GM12878 (cell line): ENCODE data around the gene MYOM1. TPM values are rescaled to one million over a fixed set of nuclear protein-coding genes. Genes with fewer than 3 reads are reported as not detected.

Source experiments
- ATAC-seq: fragments of 200-7000 bp; cut with Tn5 transposase; 3 replicates; pipeline ENCODE4 v1.9.1; 2020; ENCODE audit warnings: mild to moderate bottlenecking, moderate library complexity
- BruUV-seq: library from RNA; stranded (reverse); fragments of 400-500 nt; replicated peaks from 2 replicates; lab custom pipeline; 2021; lab: Mats Ljungman, UMichigan
- CTCF ChIA-PET: fragments of 300-600 bp; sonication (Branson Sonifier 250); formaldehyde crosslinking; extraction: SDS; loops from one replicate; lab custom pipeline; 2021; ENCODE audit warnings: inconsistent platforms; lab: Yijun Ruan, JAX
- POLR2A ChIA-PET: fragments of 350-600 bp; formaldehyde crosslinking; extraction: SDS; loops from one replicate; lab custom pipeline; 2021; ENCODE audit warnings: inconsistent platforms; lab: Charles Lee
- RAD21 ChIA-PET: fragments of 300-600 bp; sonication (Branson Sonifier 250); formaldehyde crosslinking; loops from one replicate; lab custom pipeline; 2023; ENCODE audit warnings: antibody characterized with exemption; ENCODE audit not compliant: unreplicated experiment; lab: Charles Lee
- SMC1A ChIA-PET: fragments of 300-600 bp; sonication (Branson Sonifier 250); formaldehyde crosslinking; loops from one replicate; lab custom pipeline; 2023; ENCODE audit not compliant: unreplicated experiment, uncharacterized antibody; lab: Charles Lee
- DNase-seq: peaks from one replicate; pipeline ENCODE4 v3.0.0-alpha.2; 2011; ENCODE audit warnings: low read depth, low spot score
- FAIRE-seq: peaks from 3 replicates; lab custom pipeline; 2011; peaks lifted over from hg19 to GRCh38; lab: Jason Lieb, UNC
- H2AFZ ChIP-seq: 2 replicates; pipeline ENCODE4 v1.6.0; 2011; ENCODE audit warnings: low read depth, low read length, control low read depth; ENCODE audit not compliant: control insufficient read depth
- H3K27ac ChIP-seq: 2 replicates; pipeline ENCODE4 v1.5.1; 2011; ENCODE audit warnings: control low read depth; ENCODE audit not compliant: control insufficient read depth, insufficient read depth
- H3K27me3 ChIP-seq, 2 experiments: replicated peaks in 1 of 2; 2 replicates each; pipeline versions ENCODE4 v1.6.0 to v1.6.1; 2011; ENCODE audit warnings: low read length in 1 of 2; ENCODE audit not compliant: control insufficient read depth in 2 of 2, insufficient read depth in 2 of 2
- H3K36me3 ChIP-seq, 2 experiments: 2 replicates each; pipeline ENCODE4 v1.5.1; 2011; ENCODE audit warnings: low read length in 1 of 2; ENCODE audit not compliant: control insufficient read depth in 2 of 2, insufficient read depth in 2 of 2
- H3K4me1 ChIP-seq: 2 replicates; pipeline ENCODE4 v1.6.1; 2011; ENCODE audit warnings: mild to moderate bottlenecking, low read length, moderate library complexity, mixed read lengths; ENCODE audit not compliant: control insufficient read depth, insufficient read depth
- H3K4me2 ChIP-seq: 2 replicates; pipeline ENCODE4 v1.6.0; 2011; ENCODE audit warnings: control low read depth; ENCODE audit not compliant: control insufficient read depth, insufficient read depth
- H3K4me3 ChIP-seq: fragments of 200-600 bp; sonication (generic); 2 replicates; pipeline ENCODE4 v1.5.1; 2016
- H3K79me2 ChIP-seq: 2 replicates; pipeline ENCODE4 v1.6.0; 2011; ENCODE audit warnings: low read length; ENCODE audit not compliant: control insufficient read depth, insufficient read depth
- H3K9ac ChIP-seq: 2 replicates; pipeline ENCODE4 v1.8.0; 2011; ENCODE audit warnings: low read length, control low read depth, mixed read lengths; ENCODE audit not compliant: control insufficient read depth, insufficient read depth
- H3K9me3 ChIP-seq: replicated peaks from 3 replicates; pipeline ENCODE4 v1.5.1; 2011; ENCODE audit warnings: mild to moderate bottlenecking, low read length; ENCODE audit not compliant: control insufficient read depth, insufficient read depth
- H4K20me1 ChIP-seq: 2 replicates; pipeline ENCODE4 v1.6.0; 2011; ENCODE audit not compliant: control insufficient read depth, insufficient read depth
- CHD2 ChIP-seq: IDR thresholded peaks from 2 replicates; pipeline ENCODE4 v1.6.1; 2011; ENCODE audit warnings: low read depth, low read length, improper control_type of control experiment, borderline replicate concordance
- IRF4 ChIP-seq: IDR thresholded peaks from 2 replicates; pipeline ENCODE4 v1.6.1; 2011; ENCODE audit warnings: low read depth, low read length
- KLF5 ChIP-seq: fragments of 450-650 bp; IDR thresholded peaks from 2 replicates; pipeline ENCODE4 v1.6.1; 2014; ENCODE audit warnings: mild to moderate bottlenecking; ENCODE audit not compliant: partially characterized antibody
- MEF2B ChIP-seq: fragments of 450-650 bp; IDR thresholded peaks from 2 replicates; pipeline ENCODE4 v1.6.1; 2018; ENCODE audit warnings: mild to moderate bottlenecking, moderate library complexity; ENCODE audit not compliant: partially characterized antibody, poor library complexity, severe bottlenecking
- NFYB ChIP-seq: IDR thresholded peaks from 2 replicates; pipeline ENCODE4 v1.6.1; 2011; ENCODE audit warnings: low read depth, mild to moderate bottlenecking, low read length, improper control_type of control experiment, moderate library complexity; ENCODE audit not compliant: insufficient read depth
- PKNOX1 ChIP-seq: fragments of 450-650 bp; IDR thresholded peaks from 2 replicates; pipeline ENCODE4 v1.6.1; 2016; ENCODE audit warnings: mild to moderate bottlenecking
- POLR2A ChIP-seq: IDR thresholded peaks from 2 replicates; pipeline ENCODE4 v1.6.1; 2011; ENCODE audit warnings: low read depth, mild to moderate bottlenecking, low read length
- SMAD5 ChIP-seq: IDR thresholded peaks from 2 replicates; pipeline ENCODE4 v1.6.1; 2016; ENCODE audit warnings: antibody characterized with exemption, low read depth
- TCF7 ChIP-seq: IDR thresholded peaks from 2 replicates; pipeline ENCODE4 v1.6.1; 2014; ENCODE audit warnings: antibody characterized with exemption, borderline replicate concordance
- USF2 ChIP-seq: IDR thresholded peaks from 2 replicates; pipeline ENCODE4 v1.6.1; 2011; ENCODE audit warnings: low read depth, low read length, improper control_type of control experiment, borderline replicate concordance
- ZBED1 ChIP-seq: IDR thresholded peaks from 2 replicates; pipeline ENCODE4 v1.6.1; 2016; ENCODE audit warnings: borderline replicate concordance
- ZNF217 ChIP-seq: fragments of 450-650 bp; IDR thresholded peaks from 2 replicates; pipeline ENCODE4 v1.6.1; 2017; ENCODE audit warnings: antibody characterized with exemption, mild to moderate bottlenecking
- ZNF384 ChIP-seq: IDR thresholded peaks from 2 replicates; pipeline ENCODE4 v1.6.1; 2012; ENCODE audit warnings: low read depth, mild to moderate bottlenecking, low read length, improper control_type of control experiment, borderline replicate concordance
- WGBS: methylation state at CpG from one replicate; pipeline ENCODE4 v1.1.6; 2016; ENCODE audit warnings: low lambda C conversion rate; ENCODE audit not compliant: insufficient replicate concordance, insufficient coverage; ENCODE audit errors: missing lambda C conversion rate; 5-methylcytosine and 5-hydroxymethylcytosine counted together
- in situ Hi-C: fragments of 300-500 bp; cut with MboI; formaldehyde crosslinking; loops from 9 replicates; pipeline ENCODE4 v1.14.3; 2018; ENCODE audit warnings: mixed read lengths
- intact Hi-C: fragments of 100-400 bp; cut with micrococcal nuclease; formaldehyde crosslinking; loops from one replicate; pipeline ENCODE4 v1.14.2; 2022; ENCODE audit not compliant: unreplicated experiment
- polyA plus RNA-seq, 11 experiments: library from polyadenylated mRNA; depleted of rRNA in 4 of 11; unstranded in 6 of 11; stranded (reverse) in 5 of 11; fragments of >200 nt; fragmentation: Nextera tagmentation in 4 of 11; fragmentation: Illumina TruSeq in 1 of 11; extraction: Ambion mirVana in 4 of 11; extraction: Trizol in 1 of 11; gene quantifications; 1 replicate in 1 of 11; 2 replicates in 10 of 11; pipeline versions ENCODE4 v1.2.1 to v1.2.3, GENCODE V29; 2011 to 2016; ENCODE audit warnings: inconsistent platforms in 2 of 11, missing spikeins in 2 of 11, low read depth in 1 of 11
- total RNA-seq, 4 experiments: library from RNA; depleted of rRNA in 3 of 4; stranded (reverse); fragments of >200 nt in 3 of 4; fragmentation: Illumina TruSeq in 1 of 4; extraction: Trizol in 1 of 4; gene quantifications; 2 replicates each; pipeline versions ENCODE4 v1.2.1 to v1.2.3, GENCODE V29; 2013 to 2021

MYOM1 gene
- total and polyA plus RNA-seq, 10 of the 15 experiments (the other 5 are each of a cell fraction or from before 2014, with no cell fraction given) = 0.06 to 1.0 (median 0.57) TPM

GRCh38 chr18:3234457-3234856 lies 14.7 kb upstream of the MYOM1 start:
- Histone ChIP-seq H3K79me2 (no peaks in the 10 kb centered on the region), H3K9ac (no peak overlapping the region), H3K4me3 (no peak overlapping the region), H3K27ac (no peak overlapping the region), H3K36me3 (no peaks in the 10 kb centered on the region), H3K9me3 (no peaks in the 10 kb centered on the region; the same call in 2 of the 3 replicates), H3K27me3 (no peaks in the 10 kb centered on the region), H4K20me1 (no peaks in the 10 kb centered on the region), H3K4me2 (no peak overlapping the region), H2AFZ (no peak overlapping the region), H3K4me1 (no peaks in the 10 kb centered on the region)
- CTCF ChIA-PET = interaction anchor here (0.5 to 1.1 kb wide), 5 partner anchors 12 to 306 kb away, joined by 3 to 4 read pairs (median 3); no protein-coding TSS in a partner anchor
- POLR2A ChIA-PET = no interaction called here
- in situ Hi-C loops (no loop called here), intact Hi-C loops (no loop called here)
- DNase-seq (no peak), ATAC-seq (no peak), FAIRE-seq (no peak)
- no peak for TF ChIP-seq PKNOX1
- TF ChIP-seq NFYB = no peak
- no peak for TF ChIP-seq MEF2B
- no peak for TF ChIP-seq ZNF217
- no peak for TF ChIP-seq KLF5
- TF ChIP-seq ZNF384 = no peak
- TF ChIP-seq IRF4 = no peak
- no peak for TF ChIP-seq SMAD5
- TF ChIP-seq USF2 = no peak
- no peak for TF ChIP-seq TCF7
- no peak for TF ChIP-seq ZBED1
- TF ChIP-seq POLR2A = no peak
- no peak for TF ChIP-seq CHD2
- WGBS = 67% methylated on average over 5 of the region's 5 CpGs
- SMC1A ChIA-PET = interaction anchor here (0.8 to 1.6 kb wide), 7 partner anchors 10 to 106 kb away, joined by 3 to 7 read pairs (median 3); no protein-coding TSS in a partner anchor
- RAD21 ChIA-PET = interaction anchor here (1.1 kb wide), 1 partner anchor 83 kb away, joined by 3 read pairs; no protein-coding TSS in a partner anchor
- no TSS peak for BruUV-seq
